Upper lobe of left lung (tissue), 4 donors: ENCODE data around the gene DCAF15.

ENCODE experiments used
- EP300 ChIP-seq, 4 donors: sonication (generic); formaldehyde crosslinking; IDR thresholded peaks; one replicate each; pipeline ENCODE4 v1.5.1; 2017; ENCODE audit warnings: antibody characterized with exemption in 4 of 4, control low read depth in 2 of 4
- POLR2A ChIP-seq, 4 donors: fragments of 450-650 bp; IDR thresholded peaks; one replicate each; pipeline ENCODE4 v1.5.1; 2016 to 2017; ENCODE audit warnings: antibody characterized with exemption in 4 of 4, mild to moderate bottlenecking in 2 of 4
- POLR2AphosphoS5 ChIP-seq, 2 donors: sonication (generic); formaldehyde crosslinking; IDR thresholded peaks; one replicate each; pipeline ENCODE4 v1.5.1; 2017; ENCODE audit warnings: antibody characterized with exemption in 2 of 2
- TF ChIP-seq, protein P1 (sequence below), 6 experiments: fragments of 450-650 bp in 4 of 6; fragments of 200-600 bp in 2 of 6; sonication (generic) in 2 of 6; IDR thresholded peaks; one replicate each; pipeline ENCODE4 v1.5.1; 2016 to 2019; ENCODE audit warnings: antibody characterized with exemption in 6 of 6

DNA sequence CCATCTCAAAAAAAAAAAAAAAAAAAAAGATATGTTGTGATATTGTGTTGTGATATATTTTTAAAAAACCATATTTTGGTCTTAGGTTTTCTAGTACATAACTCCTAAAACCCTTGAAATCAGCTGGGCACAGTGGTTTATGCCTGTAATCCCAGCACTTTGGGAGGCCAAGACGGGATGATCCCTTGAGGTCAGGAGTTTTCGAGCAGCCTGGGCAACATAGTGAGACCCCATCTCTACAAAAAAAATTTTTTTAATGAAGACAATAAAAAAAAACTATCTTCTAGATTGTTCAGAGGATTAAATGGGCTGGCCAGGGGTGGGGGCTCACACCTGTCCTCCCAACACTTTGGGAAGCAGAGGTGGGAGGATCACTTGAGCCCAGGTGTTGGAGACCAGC, 1.3 kb upstream of the DCAF15 start:
- TF ChIP-seq, protein P1, sequence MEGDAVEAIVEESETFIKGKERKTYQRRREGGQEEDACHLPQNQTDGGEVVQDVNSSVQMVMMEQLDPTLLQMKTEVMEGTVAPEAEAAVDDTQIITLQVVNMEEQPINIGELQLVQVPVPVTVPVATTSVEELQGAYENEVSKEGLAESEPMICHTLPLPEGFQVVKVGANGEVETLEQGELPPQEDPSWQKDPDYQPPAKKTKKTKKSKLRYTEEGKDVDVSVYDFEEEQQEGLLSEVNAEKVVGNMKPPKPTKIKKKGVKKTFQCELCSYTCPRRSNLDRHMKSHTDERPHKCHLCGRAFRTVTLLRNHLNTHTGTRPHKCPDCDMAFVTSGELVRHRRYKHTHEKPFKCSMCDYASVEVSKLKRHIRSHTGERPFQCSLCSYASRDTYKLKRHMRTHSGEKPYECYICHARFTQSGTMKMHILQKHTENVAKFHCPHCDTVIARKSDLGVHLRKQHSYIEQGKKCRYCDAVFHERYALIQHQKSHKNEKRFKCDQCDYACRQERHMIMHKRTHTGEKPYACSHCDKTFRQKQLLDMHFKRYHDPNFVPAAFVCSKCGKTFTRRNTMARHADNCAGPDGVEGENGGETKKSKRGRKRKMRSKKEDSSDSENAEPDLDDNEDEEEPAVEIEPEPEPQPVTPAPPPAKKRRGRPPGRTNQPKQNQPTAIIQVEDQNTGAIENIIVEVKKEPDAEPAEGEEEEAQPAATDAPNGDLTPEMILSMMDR (IDR thresholded peaks at IDR 0.05), result no peak
- TF ChIP-seq POLR2AphosphoS5 (IDR thresholded peaks at IDR 0.05) (no peak), POLR2A (IDR thresholded peaks at IDR 0.05) (no peak), EP300 (IDR thresholded peaks at IDR 0.05) (no peak)
